Activated CD4-positive, alpha-beta T cell treated with anti-CD3 and anti-CD28 coated beads for 36 hours (primary cell): ENCODE measurements around the gene CLIC5. TPM values are rescaled to one million over a fixed set of nuclear protein-coding genes. Genes with fewer than 3 reads are reported as not detected.
A peak's percentile ranks its signal among the peaks of the same experiment; 100 is the strongest.

Experiments used
- ATAC-seq: fragments of 200-7000 bp; cut with Tn5 transposase; one replicate; pipeline ENCODE4 v1.10.0; 2021; ENCODE audit warnings: mild to moderate bottlenecking, moderate library complexity
- CTCF ChIA-PET: fragments of 350-600 bp; sonication (Branson Sonifier 250); formaldehyde crosslinking; loops from one replicate; lab custom pipeline; 2021; ENCODE audit warnings: antibody characterized with exemption; lab: Charles Lee
- POLR2A ChIA-PET: fragments of 350-600 bp; sonication (Branson Sonifier 250); formaldehyde crosslinking; loops from one replicate; lab custom pipeline; 2021; ENCODE audit warnings: antibody characterized with exemption, inconsistent platforms; lab: Charles Lee
- DNase-seq: peaks from one replicate; pipeline ENCODE4 v3.0.0-alpha.2; 2020
- H3K27ac Mint-ChIP-seq: one replicate; pipeline ENCODE4 v1.8.0; 2021; ENCODE audit warnings: mixed read lengths
- H3K27me3 Mint-ChIP-seq: one replicate; pipeline ENCODE4 v1.8.0; 2021; ENCODE audit warnings: mixed read lengths
- H3K36me3 Mint-ChIP-seq: one replicate; pipeline ENCODE4 v1.8.0; 2021; ENCODE audit warnings: low read depth, mixed read lengths
- H3K4me1 Mint-ChIP-seq: one replicate; pipeline ENCODE4 v1.8.0; 2021; ENCODE audit warnings: mixed read lengths
- H3K4me3 Mint-ChIP-seq: one replicate; pipeline ENCODE4 v1.8.0; 2021; ENCODE audit warnings: mild to moderate bottlenecking, moderate library complexity, mixed read lengths
- H3K9me3 Mint-ChIP-seq: one replicate; pipeline ENCODE4 v1.8.0; 2021; ENCODE audit warnings: low read depth, mixed read lengths
- intact Hi-C, 2 experiments: fragments of 100-400 bp; cut with DNase I in 1 of 2; cut with micrococcal nuclease in 1 of 2; formaldehyde crosslinking; loops; one replicate each; pipeline versions ENCODE4 v1.14.2 to v1.15.1; 2022 to 2024; cut with DNase I, micrococcal nuclease
- total RNA-seq, 2 experiments: library from RNA; stranded (reverse); gene quantifications; one replicate each; pipeline ENCODE4 v1.2.3, GENCODE V29; 2021

The CLIC5 gene
- total RNA-seq, 2 experiments from 2014 or later, result 2.2 to 3.7 TPM

DNA sequence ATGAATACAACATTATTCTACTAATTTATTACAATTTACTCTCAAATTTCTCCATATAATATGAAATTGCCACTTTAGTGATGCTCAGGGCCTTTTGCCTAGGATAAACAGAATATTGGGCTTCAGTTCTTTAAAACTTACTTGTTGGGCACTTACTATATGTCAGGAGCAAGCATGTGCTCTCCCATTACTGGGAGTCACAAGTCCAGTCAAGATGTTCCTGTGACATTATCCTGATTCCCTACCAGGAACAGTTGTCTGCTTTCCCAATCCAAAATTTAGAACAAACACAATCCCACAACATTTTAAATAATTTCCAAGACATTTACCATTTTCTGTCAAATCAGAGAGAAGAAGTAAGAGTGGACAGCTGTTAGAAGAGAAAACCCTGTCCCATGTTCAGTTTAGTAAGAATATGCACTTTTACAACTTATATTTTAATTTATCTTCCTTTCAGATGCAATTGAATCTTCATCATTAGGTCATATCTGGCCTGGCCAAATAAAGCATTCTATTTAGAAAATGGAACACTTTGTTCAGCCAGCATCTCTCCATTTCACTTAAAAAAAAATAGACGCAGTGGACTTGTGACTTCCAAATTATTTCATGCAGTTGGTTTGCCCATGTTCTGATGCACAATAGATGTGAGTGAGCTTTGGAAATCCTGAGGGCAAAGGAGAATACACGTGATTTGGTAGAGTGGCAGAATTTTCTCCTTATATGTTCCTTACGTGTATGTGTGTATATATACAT lies 159.8 kb downstream of the CLIC5 start:
- intact Hi-C loops, result no loop called here
- no peaks in the 10 kb centered on the region for H3K4me1 Mint-ChIP-seq
- ChIA-PET CTCF (interaction anchor here (1.1 to 1.5 kb wide), 2 partner anchors 12 to 25 kb away, joined by 3 read pairs; no protein-coding TSS in a partner anchor), POLR2A (no interaction called here)
- no peak overlapping the region for H3K27ac Mint-ChIP-seq
- no peak overlapping the region for H3K4me3 Mint-ChIP-seq
- no peak for DNase-seq
- no peaks in the 10 kb centered on the region for H3K9me3 Mint-ChIP-seq
- no peaks in the 10 kb centered on the region for H3K36me3 Mint-ChIP-seq
- no peak for ATAC-seq
- peaks cover 18% of the 10 kb centered on the region for H3K27me3 Mint-ChIP-seq

DNA sequence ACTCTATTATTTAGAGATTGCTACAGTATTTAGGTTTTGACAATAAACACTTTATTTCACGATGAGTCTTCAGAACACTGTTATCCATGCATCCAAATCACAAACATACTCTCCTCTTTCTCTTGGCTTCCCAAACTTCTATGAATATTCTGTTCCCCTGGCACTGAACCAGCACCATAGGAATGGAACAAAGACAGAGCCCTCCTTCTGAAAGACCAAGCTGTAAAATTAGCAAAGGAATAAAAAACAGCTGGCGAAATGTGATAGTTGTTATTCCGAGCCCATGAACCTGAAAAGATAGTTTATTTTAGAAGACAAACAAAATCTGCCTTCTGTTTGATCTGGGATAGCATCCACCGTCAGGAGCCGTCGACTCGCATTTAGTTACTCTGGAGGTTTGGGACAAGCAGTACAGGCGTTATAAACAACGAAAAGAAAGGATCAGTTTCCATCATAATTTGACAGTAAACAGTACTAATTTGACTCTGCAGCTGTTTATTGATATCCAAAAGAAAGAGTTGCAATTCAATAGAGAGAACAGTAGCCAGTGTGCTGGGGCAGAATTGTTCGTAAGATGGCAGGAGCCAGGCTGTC lies 161.4 kb downstream of the CLIC5 start:
- no peaks in the 10 kb centered on the region for H3K9me3 Mint-ChIP-seq
- peaks cover 19% of the 10 kb centered on the region for H3K27me3 Mint-ChIP-seq
- no peaks in the 10 kb centered on the region for H3K36me3 Mint-ChIP-seq
- CTCF ChIA-PET, result interaction anchor here (1.0 to 1.5 kb wide), 2 partner anchors 27 to 1199 kb away, joined by 3 to 5 read pairs; no protein-coding TSS in a partner anchor
- intact Hi-C loops, result no loop called here
- H3K4me1 Mint-ChIP-seq, result no peaks in the 10 kb centered on the region
- POLR2A ChIA-PET, result no interaction called here
- DNase-seq (no peak), ATAC-seq (no peak)
- H3K4me3 Mint-ChIP-seq, result no peak overlapping the region
- no peak overlapping the region for H3K27ac Mint-ChIP-seq

DNA sequence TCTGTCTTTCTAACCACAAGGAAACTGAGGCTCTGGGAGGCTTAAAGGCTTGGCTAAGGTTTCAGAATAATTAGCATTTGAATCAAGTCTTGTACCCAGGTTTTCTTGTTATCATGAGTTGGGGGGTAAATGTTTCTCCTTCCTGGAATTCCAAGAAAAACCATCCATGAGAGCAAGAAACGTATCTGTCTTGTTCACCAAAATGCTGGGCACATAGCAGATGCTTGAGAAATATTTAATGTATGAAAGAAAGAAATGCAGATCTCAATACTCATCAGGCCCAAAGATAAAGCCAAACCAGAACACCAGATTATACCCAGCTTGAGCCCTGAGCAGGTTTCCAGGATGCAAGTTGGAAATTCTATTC lies 164.6 kb downstream of the CLIC5 start:
- H3K27me3 Mint-ChIP-seq, result peaks cover 19% of the 10 kb centered on the region
- DNase-seq (no peak), ATAC-seq (no peak)
- H3K36me3 Mint-ChIP-seq, result no peaks in the 10 kb centered on the region
- ChIA-PET CTCF (no interaction called here), POLR2A (no interaction called here)
- H3K9me3 Mint-ChIP-seq, result no peaks in the 10 kb centered on the region
- H3K4me3 Mint-ChIP-seq, result no peak overlapping the region
- intact Hi-C loops, result no loop called here
- H3K27ac Mint-ChIP-seq, result no peak overlapping the region
- H3K4me1 Mint-ChIP-seq, result no peaks in the 10 kb centered on the region

DNA sequence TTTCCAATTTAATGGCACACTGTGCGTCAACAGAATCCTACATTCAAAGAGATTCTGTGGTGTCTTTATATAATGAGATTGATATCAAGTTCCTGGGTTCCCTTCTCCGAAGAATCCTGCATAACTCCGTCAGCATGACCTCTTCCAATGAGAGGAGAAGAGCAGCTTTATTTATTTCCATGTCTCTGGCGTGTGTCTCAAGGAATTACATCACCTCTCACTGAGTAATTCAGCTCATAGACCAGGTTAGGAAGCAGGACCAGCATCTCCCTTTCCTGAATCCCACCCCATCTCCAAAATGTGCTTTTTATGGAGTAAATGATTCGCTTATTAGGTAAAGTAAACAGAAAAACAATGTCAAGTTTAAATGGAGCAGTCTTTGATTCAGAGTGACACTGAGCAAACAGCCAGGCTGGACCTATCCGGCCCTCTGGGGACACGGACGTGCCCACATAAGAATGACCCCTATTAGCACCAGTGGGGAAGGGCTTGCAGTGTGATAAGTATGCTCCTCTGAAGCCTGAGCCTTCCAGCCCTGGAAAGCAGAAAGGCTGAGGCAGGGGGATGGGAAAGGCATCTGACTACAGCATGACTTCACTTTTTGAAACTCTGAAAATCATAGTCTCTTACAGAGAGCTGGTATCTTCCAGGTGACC lies 165.2 kb downstream of the CLIC5 start:
- ATAC-seq (no peak), DNase-seq (no peak)
- H3K36me3 Mint-ChIP-seq, result no peaks in the 10 kb centered on the region
- no peak overlapping the region for H3K27ac Mint-ChIP-seq
- ChIA-PET POLR2A (no interaction called here), CTCF (no interaction called here)
- intact Hi-C loops, result no loop called here
- H3K27me3 Mint-ChIP-seq, result peaks cover 19% of the 10 kb centered on the region
- no peak overlapping the region for H3K4me3 Mint-ChIP-seq
- no peaks in the 10 kb centered on the region for H3K9me3 Mint-ChIP-seq
- no peaks in the 10 kb centered on the region for H3K4me1 Mint-ChIP-seq

DNA sequence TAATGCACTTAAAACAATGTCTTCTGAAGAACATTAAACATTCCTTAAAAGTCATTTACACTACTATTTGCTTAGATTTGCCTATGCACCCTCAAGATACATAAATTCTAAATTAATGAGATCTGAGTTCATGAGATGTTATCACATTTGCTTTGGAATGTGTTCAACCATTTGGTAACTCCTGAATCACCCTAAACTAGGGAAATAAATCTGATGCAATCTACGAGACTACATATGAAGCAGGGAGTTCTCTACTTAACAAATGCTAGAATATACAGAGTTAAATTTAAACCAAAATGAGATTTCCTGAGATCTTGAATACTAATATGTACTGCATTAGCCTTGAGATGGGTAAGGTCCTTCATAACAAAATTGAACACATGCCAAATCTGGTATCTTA lies 170.1 kb downstream of the CLIC5 start:
- no peak for ATAC-seq
- no peak overlapping the region for H3K4me3 Mint-ChIP-seq

DNA sequence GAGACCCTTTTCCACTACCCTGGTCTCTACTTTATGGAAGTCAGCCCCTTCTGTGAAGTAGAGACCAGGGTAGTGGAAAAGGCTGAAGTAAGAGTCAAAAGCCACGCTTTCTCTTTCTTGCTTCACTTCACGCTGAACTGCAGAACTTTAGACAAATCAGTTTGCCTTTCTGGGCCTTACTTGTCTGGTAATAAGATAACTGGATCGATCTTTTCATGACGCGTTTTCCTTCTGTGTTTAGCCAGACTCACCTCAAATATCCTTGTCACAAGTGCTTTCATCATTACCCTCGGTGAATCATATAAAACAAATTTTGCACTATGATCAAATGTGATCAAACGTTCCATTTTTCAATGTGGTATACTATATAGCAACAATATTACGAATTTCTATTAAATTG lies 170.7 kb downstream of the CLIC5 start:
- peaks cover 2% of the 10 kb centered on the region for H3K27me3 Mint-ChIP-seq
- ChIA-PET CTCF (interaction anchor here (0.6 to 1.1 kb wide), 2 partner anchors 10 to 17 kb away, joined by 3 to 4 read pairs; no protein-coding TSS in a partner anchor), POLR2A (no interaction called here)
- no peaks in the 10 kb centered on the region for H3K9me3 Mint-ChIP-seq
- no peak overlapping the region for H3K27ac Mint-ChIP-seq
- no peak overlapping the region for H3K4me3 Mint-ChIP-seq
- ATAC-seq, result no peak
- H3K36me3 Mint-ChIP-seq, result no peaks in the 10 kb centered on the region
- intact Hi-C loops, result no loop called here
- no peak for DNase-seq
- H3K4me1 Mint-ChIP-seq, result no peaks in the 10 kb centered on the region

More for the DNA sequence above, 170.1 kb downstream of the CLIC5 start:
- H3K27me3 Mint-ChIP-seq, result peaks cover 5% of the 10 kb centered on the region
- H3K9me3 Mint-ChIP-seq, result no peaks in the 10 kb centered on the region
- no peaks in the 10 kb centered on the region for H3K4me1 Mint-ChIP-seq
- ChIA-PET CTCF (no interaction called here), POLR2A (no interaction called here)
- H3K27ac Mint-ChIP-seq, result no peak overlapping the region
- DNase-seq, result no peak
- intact Hi-C loops, result no loop called here
- no peaks in the 10 kb centered on the region for H3K36me3 Mint-ChIP-seq

DNA sequence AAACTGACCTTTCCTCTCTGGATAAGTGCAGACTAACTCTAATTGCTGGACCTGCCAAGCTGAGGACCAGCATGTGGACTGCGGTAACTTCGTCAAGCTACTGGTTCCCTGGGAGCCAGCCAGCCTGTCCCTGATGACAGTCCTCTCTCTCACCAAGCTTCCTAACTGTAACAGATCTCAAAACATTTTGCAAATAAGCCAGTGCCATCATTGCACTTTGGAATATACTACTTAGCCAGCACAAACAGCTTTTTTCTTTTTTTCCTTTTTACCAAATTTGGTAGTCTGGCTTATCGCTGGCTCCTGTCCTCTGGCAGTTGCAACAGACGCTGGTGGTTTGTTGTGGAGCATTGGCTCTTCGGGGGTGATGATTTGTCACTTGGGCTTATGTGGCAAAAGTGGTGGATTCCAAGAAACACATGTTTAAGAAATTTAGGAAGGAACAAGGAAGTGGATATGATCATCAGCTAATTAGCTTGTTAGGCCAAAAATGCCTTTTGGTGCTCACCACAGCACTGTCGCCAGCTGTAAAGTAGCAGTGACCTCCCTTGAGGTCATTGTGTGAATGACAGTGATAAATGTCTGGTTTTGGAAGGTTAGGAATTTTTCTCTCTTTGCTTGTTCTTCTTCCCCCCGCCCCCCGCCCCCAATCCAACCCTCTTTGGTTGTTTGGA lies 171.7 kb downstream of the CLIC5 start:
- POLR2A ChIA-PET, result no interaction called here
- Mint-ChIP-seq H3K27ac (no peak overlapping the region), H3K4me1 (no peaks in the 10 kb centered on the region), H3K27me3 (no peaks in the 10 kb centered on the region), H3K36me3 (no peaks in the 10 kb centered on the region), H3K9me3 (no peaks in the 10 kb centered on the region), H3K4me3 (no peak overlapping the region)
- intact Hi-C loops, result no loop called here
- CTCF ChIA-PET, result interaction anchor here (0.7 to 1.1 kb wide), 3 partner anchors 9 to 1190 kb away, joined by 3 to 4 read pairs (median 4); no protein-coding TSS in a partner anchor
- no peak for DNase-seq
- ATAC-seq, result no peak

DNA sequence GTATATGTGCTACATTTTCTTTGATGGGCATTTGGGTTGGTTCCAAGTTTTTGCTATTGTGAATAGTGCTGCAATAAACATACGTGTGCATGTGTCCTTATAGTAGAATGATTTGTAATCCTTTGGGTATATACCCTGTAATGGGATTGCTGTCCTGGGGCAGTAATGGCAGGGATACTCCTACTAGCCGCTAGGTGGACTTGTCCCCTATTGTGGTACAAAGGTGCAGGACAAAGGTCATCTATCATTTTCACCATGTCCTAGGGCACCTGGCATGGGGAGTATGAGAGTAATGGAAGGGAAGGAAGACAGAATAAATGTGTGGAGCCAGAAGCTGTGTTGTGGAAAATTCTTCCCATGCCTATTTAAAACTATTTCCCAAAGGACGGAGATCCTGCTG lies 174.6 kb downstream of the CLIC5 start:
- CTCF ChIA-PET, result no interaction called here
- Mint-ChIP-seq H3K27me3 (no peaks in the 10 kb centered on the region), H3K9me3 (no peaks in the 10 kb centered on the region), H3K27ac (no peak overlapping the region), H3K36me3 (no peaks in the 10 kb centered on the region), H3K4me3 (no peak overlapping the region), H3K4me1 (peaks cover 22% of the 10 kb centered on the region)
- ATAC-seq (no peak), DNase-seq (no peak)
- intact Hi-C loops, result no loop called here
- POLR2A ChIA-PET, result no interaction called here

DNA sequence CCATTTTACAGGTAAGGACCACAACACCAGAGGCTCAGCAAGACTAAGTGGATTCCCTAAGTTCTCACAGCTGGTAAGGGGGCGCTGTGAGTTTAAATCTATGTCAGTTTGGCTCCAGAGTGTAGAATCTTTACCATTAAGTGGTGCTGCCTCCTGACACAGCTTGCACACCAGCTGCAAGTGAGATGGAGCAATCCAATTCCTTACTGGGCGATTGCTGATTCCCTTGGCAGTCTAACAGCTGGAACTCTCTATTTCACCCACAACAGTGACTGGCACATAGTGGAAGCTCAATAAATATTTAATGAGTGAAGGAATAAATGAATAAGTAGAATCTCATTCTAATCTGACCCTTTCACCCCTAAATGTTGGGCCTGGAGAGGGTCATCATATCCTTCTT lies 176.7 kb downstream of the CLIC5 start:
- Mint-ChIP-seq H3K27me3 (no peaks in the 10 kb centered on the region), H3K4me1 (peaks cover 33% of the 10 kb centered on the region), H3K4me3 (no peak overlapping the region), H3K27ac (no peak overlapping the region), H3K9me3 (no peaks in the 10 kb centered on the region), H3K36me3 (no peaks in the 10 kb centered on the region)
- no peak for DNase-seq
- ChIA-PET POLR2A (no interaction called here), CTCF (no interaction called here)
- intact Hi-C loops, result no loop called here
- ATAC-seq, result no peak

DNA sequence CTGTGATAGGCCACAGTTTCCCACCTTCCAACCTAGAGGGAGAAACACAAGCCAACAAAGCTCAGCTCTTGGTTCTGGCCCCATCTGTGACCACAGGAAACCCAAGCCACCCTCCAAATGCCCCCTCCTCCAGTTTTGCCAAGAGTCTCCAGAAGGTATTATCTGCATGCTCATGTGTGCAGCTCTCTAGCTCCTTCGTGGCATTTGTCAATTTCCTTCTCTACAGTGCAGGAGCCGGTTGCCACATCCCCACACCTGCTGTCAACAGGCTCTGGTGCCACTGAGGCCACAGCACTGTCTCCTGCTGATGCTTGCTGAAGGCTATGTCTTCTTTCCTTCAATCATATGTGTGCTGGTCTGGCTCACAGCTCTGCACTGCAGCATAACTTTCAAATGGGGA lies 177.2 kb downstream of the CLIC5 start:
- ChIA-PET POLR2A (no interaction called here), CTCF (interaction anchor here (1.5 kb wide), 1 partner anchor 9 kb away, joined by 4 read pairs; no protein-coding TSS in a partner anchor)
- H3K9me3 Mint-ChIP-seq, result no peaks in the 10 kb centered on the region
- intact Hi-C loops, result no loop called here
- H3K27ac Mint-ChIP-seq, result no peak overlapping the region
- H3K27me3 Mint-ChIP-seq, result no peaks in the 10 kb centered on the region
- no peak for ATAC-seq
- H3K4me3 Mint-ChIP-seq, result no peak overlapping the region
- DNase-seq, result no peak
- H3K36me3 Mint-ChIP-seq, result no peaks in the 10 kb centered on the region
- H3K4me1 Mint-ChIP-seq, result peaks cover 35% of the 10 kb centered on the region

DNA sequence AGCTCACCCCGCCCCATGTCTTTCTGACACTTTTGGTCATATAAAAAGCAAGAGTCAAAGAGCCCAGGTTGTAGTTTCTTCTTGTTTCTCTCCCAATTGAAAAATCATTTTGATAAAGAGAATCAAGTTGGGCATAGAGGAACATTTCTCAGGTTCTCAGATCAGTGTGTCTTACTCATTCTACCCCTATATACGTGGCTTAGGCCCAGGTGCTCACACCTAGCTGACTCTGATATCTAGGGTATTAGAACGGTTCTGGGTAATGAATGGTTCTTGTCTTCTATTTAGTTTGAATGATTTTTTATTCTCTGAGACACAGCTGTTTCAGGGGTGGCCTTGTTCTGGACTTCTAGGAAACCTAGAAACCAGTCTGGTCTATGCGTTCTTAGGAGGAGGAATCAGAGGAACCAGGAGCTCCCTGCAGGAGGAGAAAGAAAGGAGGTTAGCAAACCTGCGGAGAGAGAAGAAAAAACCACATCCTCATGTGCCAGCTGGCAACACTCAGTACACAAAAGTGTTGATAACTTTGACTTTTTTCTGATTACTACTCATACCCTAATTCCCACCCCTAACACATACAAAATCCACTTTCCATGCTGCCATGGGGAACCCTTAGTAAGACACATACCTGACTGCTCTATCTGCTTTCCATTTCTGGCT lies 178.0 kb downstream of the CLIC5 start:
- Mint-ChIP-seq H3K27me3 (no peaks in the 10 kb centered on the region), H3K4me1 (peaks cover 35% of the 10 kb centered on the region), H3K4me3 (no peak overlapping the region), H3K27ac (peak overlapping the region; percentile 53), H3K36me3 (no peaks in the 10 kb centered on the region), H3K9me3 (no peaks in the 10 kb centered on the region)
- intact Hi-C loops, result no loop called here
- POLR2A ChIA-PET, result no interaction called here
- CTCF ChIA-PET, result interaction anchor here (0.6 to 1.5 kb wide), 3 partner anchors 8 to 1502 kb away, joined by 3 to 4 read pairs (median 3); no protein-coding TSS in a partner anchor
- DNase-seq (no peak), ATAC-seq (peak; percentile 38)
